COLO668 (cell line): ENCODE results near the gene DTWD2.

Experiments used
- DNase-seq: peaks from one replicate; lab custom pipeline; 2025; ENCODE audit not compliant: unreplicated experiment; lab: John Stamatoyannopoulos, UW

DTWD2 gene, protein sequence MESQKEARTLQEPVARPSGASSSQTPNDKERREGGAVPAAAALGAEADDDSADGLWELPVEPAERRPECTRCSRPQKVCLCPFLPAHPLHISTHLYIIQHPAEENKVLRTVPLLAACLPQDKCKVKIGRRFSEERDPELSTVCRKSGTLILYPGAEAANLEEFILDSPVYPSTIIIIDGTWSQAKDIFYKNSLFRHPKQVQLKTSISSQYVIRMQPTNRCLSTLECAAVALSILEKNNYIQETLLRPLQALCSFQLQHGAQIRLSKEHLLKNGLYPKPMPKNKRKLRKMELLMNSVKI

DNA sequence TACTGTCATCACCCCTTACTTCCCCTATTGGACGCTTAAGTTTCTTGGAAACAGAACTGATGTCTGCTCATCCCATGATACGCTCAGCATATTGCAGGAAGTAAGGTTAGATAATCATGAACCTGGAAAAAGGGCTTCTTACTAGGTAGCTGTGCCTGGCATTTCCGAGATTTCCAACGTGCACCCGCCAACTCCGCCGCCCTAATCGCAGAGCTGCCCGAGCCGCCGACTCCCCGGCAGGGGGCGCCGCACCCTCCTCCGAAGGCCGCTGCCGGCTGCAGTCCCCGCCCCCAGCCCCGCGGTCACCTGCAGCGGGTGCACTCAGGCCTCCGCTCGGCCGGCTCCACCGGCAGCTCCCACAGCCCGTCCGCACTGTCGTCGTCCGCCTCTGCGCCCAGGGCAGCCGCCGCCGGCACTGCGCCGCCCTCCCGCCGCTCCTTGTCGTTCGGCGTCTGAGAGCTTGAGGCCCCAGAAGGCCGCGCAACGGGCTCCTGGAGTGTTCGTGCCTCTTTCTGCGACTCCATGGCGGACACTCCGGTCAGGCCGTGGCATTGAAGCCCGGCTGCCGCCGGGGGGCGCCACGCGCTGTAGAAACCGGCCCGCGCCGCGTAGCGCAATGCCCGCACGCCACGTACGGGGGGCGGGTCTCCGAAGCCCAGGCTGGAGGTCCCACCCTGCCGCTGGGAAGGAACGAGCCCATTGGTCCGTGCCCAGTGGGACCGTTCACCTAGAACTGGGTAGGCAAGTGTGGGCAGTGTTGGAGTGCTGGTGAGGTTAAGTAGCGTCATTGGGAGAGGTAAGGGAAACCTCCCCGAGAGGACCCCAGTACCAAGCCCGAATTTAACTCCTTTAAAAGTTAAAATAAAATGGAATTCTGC lies at the start of gene DTWD2:
Gene DTWD2 (minus strand): TSS at position 560 of the 878 bp plus-strand sequence. CDS start 36 bp downstream, at position 524.
- peak; percentile 91 for DNase-seq

DNA sequence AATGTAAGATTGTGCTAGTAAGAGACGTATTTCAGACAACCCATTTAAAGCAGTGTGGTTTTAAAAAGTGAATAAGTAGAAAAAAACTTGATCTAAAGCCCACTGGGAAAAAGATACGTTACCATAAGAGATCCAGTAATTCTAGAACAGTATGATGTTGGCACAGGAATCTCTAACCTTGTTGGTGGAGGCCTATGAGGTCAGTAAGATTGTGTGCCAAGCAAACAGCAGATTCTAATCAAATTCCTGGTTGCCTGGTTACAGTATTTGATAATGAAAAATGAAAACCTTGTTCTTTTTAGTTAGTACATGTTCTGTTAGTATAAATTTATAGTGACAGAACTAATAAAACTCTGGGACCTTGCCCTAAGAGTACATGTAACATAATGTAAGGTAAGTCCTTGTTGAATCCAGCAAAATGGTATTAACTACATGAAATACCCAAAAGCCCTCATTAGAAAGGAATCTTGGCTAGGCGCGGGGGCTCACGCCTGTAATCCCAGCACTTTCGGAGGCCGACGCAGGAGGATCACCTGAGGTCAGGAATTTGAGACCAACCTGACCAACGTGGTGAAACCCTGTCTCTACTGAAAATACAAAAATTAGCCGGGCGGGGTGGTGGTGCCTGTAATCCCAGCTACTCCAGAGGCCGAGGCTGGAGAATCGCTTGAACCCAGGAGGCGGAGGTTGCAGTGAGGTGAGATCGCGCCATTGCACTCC lies 49.3 kb upstream of the DTWD2 start:
- no peak for DNase-seq

DNA sequence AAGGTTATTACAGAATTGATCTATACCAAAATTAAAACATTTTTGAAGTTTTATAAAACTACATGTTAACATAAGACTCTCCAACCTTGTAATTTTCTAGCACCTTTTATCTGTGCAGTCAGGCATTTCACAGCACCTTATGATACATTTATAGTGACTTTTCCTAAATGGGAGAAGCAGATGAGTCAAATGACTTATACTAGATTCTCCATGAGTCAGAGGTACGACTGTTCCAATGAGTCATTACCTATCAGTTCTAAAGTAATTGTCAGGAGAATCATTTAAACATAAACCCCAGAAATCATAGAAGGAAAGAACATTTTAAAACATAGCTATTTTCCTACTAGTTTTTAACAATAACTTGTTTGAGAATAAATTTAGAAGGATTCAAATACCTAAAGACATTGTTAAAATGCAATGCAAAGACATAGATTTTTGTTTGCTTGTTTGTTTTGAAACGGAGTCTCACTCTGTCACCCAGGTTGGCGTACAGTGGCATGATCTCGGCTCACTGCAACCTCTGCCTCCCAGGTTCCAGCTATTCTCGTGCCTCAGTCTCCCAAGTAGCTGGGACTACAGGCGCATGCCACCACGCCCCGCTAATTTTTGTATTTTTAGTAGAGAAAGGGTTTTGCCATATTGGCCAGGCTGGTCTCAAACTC lies 47.9 kb upstream of the DTWD2 start:
- no peak for DNase-seq

DNA sequence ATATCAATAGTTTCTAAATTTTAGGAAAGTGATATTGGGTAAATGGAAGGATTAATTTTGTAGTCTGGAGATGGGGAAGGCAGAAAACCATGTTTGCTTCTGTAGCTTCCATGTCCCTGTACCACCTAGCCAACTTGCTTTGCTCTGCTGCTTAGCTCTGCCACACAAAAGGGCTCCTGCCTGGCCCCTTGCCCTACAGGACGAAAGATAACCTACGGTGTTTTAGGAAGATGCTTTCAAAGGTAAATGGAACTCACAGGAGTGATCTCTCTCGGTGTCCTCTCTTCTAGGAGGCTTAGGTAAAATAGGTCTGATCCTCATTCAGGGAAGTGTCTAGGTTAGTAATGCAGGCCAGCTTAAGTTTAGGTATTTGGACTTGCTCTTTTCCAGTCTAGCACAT lies 44.8 kb upstream of the DTWD2 start:
- no peak for DNase-seq

DNA sequence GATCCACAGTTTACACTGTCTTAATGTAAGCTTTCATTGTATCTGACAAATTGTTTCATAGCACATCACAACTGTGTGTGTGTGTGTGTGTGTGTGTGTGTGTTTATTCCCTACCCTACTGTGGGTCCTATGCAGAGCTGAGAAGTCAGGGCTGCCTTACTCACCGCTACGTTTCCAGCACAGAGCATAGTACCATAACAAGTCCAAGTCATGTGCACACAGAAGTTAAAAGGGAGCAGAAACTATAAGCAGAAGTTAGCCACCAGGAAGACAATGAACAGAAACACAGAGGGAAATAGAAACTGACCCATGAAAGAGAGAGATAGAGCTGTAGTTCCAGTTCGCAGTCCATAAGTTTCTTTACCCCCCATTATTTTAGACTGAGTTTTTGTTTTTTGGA lies 44.3 kb upstream of the DTWD2 start:
- DNase-seq: no peak

DNA sequence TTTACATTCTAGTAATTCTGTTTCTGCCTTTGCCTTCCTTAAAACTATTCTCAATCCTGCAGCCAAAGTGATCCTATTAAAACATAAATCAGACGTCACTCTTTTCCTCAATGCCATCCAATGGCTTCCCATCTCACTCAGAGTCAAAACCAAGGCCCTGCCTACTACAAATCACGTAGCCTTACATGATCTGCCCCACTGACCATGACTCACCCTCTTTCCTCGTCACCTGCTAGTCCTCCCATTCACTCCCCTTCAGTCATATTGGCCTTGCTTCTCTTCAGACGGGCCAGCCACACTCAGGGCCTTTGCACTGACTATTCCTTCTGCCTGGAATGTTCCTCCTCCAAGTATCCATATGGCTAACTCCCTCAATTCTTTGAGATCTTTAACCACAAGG lies 43.6 kb upstream of the DTWD2 start:
- DNase-seq: no peak

DNA sequence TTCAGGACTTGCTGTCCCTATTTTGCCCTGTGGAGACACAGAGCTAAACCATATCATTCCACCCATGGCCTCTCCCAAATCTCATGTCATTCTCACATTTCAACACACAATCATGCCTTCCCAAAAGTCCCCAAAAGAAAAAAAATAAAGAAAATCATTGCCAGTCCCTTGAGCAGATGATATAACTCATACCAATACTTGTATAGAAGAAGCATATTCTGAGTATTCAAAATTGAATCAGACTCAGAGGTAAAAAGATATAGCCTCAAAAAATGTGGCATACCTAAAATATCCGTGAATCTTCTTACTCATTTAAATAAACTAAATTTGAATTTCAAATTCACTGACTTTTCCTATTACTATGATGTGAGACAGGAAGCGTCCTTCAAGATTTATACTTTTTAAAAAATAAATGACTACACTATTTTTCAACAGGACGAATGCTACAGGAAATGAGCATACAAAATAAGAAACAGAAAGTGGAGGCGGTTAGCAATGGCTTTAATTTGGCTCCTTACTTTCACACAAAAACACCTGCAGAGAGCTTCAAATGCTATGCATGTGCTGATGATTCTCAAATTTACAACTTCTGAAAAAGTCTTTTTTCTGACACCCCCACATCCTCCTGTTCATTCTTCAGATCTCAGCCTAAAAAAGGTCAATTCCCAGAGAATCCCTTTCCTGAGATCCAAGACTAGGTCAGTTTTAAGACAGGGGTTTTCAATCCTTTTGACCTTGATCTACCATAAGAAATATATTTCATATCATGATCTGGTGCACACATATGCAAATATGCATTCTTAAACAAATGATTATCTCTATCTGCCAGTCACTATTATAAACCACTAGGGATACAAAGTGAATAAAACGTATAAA lies 42.9 kb upstream of the DTWD2 start:
- no peak for DNase-seq

DNA sequence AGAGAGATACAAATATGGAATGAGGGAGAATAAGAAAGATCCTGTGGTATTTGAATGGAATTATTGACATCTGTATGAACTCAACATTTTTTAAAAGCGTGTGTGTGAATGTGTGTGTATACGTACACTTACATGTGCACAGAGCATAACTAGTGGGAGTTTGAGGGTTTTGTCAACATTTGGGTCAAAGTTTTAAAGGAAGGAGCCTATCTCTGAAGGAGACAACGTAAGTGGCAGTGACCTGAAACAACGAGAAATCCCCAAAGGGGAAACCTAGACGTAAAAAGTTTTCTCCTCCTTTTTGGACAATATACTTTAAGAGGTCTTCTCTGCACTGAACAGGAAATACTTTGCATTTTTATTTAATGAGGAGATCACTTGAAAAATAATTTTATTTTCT lies 40.2 kb upstream of the DTWD2 start:
- no peak for DNase-seq

DNA sequence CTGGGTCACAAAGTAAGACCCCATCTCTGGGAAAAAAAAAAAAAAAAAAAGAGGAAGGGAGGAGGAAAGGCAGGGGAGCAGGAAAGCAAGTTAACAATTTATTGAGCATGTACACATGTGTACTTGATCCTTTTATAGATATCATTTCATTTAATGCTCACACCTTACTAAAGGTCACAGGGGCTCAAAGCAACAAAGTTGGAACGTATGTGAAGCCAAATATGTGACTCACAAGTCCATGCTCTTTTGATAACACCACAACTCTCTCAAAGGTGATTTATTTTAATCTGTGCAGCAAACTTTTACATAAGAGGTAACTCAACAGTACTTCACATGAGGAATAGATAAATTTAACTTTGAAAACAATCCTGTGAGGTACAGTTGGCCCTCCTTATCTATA lies 34.4 kb upstream of the DTWD2 start:
- DNase-seq: no peak

DNA sequence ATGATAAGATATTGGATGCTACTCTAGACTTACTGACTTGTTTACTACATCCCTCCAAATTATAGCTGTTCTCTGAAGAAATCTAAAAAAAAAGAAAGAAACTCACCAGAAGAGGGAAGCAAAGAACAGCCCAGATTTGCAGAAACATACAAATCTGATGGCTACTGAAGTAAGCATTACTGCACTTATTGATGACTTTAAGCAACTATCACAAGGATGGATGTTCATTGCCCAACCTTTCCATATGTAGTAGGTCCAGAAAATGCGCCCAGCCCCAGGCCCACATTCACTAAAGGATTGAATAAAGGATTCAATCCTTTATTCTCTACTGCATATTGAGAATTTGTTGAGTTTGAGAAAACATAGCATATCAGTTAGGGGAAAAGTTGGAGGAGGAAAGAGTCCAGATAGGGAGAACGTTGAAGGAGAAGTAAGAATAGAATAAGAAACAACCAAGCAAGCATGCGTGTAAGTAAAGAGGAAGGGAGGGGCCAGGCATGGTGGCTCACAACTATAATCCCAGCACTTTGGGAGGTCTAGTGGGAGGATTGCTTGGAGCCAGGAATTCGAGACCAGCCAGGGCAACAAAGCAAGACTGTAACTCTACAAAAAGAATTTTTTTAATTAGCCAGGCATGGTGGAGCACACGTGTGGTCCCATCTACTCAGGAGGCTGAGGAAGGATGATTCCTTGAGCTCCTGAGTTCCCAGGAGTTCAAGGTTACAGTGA lies 33.8 kb upstream of the DTWD2 start:
- DNase-seq: no peak

DNA sequence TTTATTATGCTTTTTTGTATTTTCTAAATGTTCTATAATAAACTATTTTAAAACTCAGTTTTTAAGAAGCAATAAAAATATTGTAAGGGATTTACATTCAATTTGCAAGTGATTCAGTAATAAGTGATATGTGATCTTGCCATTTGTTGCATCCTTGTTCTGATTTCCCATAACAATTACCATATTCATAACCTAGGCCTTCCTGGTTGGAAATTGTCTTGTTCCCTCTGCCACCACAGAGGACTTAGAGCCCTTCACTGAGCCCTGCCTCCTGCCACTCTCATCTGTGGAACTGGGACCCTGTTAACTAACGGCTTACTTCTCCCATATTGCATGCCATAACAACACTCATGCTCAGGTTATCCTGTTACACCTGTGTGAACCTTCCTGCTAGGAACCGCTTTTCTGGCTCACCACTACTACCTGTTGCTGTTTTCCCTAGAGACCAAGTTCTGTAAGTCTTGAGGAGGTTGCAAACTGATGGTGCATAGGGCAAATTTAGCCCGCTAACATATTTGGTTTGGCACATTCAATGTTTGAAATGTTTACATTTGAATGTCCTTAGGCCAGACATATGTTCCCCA lies 32.9 kb upstream of the DTWD2 start:
- no peak for DNase-seq

DNA sequence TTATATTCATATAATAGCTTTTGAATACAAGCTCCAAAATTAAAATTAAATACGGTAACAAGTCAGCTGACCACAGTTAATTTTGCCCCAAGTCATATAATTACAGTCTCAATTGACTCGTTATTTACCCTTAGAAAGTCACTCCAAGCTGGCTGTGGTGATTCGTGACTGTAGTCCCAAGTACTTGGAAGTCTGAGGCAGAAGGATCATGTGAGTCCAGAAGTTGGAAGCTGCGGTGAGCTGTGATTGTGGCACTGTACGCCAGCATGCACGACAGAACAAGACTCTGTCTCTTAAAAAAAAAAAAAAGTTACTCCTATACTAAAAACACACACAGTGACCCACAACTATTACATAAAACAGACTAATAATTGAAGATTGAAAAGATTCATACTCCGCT lies 31.6 kb upstream of the DTWD2 start:
- DNase-seq: no peak

DNA sequence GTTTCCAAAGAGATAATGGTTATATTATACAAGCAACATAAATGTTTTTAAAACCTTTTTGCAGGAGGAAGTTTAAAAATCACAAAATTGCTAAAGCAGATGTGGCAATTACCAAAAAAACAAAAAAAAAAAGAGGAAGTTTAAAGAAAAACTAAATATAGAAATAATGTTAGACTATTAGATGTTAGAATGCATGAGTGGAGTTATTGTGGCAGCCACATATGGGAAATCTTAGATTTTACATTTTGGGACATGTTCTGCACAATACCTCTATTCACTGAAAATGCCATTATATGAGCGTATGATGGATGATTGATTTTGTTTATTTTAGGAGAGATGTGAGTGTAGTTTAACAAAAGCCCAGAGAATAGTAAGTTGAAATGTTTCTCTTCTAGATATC lies 31.2 kb upstream of the DTWD2 start:
- DNase-seq: no peak

DNA sequence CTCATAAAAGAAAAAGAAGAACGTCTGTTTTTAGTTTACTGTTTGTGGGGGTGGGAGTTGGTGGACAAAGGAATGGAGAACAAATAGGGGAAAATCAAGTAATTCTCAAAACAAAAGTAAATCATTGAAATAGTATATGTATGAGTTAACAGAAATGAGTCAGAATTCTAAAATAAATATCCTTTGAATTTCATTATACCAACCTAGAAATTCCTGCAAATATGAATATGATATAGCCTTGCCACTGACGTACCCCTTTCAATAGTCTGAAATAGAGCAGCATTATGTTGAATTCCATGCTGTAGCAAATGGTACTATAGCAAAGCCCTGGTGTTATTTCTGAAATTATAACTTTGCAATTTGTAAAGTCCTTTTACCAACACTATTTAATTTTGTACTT lies 29.6 kb upstream of the DTWD2 start:
- DNase-seq: no peak

DNA sequence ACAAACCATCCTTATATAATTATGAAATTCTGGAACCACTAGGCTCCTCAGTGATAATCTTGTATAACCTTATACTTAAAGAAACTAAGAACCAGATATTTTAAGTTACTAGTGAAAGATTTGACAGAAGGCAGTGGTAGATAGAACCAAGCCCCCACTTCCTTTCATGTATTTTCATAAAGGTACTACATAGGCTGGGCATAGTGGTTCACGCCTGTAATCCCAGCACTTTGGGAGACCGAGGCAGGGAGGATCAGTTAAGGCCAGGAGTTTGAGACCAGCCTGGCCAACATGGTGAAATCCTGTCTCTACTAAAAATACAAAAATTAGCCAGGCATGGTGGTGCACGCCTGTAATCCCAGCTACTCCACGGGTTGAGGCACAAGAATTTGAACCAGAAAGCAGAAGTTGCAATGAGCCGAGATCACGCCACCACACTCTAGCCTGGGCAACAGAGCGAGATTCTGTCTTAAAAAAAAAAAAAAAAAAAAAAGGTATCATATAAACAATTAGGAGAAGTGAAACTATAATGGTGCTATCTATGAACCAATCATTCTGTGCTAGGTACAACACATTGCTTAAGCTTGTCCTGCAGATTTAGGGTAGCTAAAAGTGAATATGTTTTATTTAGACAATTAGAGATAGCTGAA lies 27.9 kb upstream of the DTWD2 start:
- DNase-seq: no peak

DNA sequence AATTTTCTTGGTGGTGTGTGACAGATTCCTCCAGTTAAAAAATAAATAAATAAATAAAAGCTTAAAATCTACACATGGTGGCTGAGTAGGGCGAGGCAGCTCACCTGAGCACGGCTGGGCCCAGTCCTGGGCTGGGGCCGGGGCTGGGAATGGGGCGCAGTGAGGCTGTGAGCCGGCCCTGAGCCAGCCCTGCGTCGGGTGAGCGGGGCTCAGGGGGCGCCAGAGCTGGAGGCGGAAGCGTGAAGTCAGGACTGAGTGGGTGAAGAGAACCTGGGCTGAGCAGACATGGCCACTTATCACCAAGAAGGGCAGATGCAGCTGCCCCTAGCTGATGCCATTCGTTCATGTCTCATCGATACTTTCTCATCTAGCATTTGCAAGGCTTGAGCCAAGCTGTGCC lies 22.8 kb upstream of the DTWD2 start:
- DNase-seq: no peak

DNA sequence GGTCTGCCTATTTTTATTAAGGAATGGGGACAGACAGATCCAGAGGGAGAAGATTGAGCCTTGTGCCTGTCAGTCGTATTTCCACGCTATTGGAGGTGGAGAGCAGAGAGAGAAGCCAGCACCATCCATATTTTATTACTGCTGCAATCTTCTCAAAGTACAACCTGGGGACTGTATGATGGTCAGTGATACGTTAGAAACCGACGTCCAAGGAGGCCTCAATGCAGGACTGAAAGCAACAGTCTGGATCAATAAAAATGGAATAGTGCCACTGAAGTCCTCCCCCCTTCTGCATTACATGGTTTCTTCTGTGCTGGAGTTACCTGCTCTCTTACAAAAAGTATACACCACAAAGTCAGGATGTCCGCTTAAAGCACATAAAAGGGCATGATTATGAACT lies 21.9 kb upstream of the DTWD2 start:
- no peak for DNase-seq

DNA sequence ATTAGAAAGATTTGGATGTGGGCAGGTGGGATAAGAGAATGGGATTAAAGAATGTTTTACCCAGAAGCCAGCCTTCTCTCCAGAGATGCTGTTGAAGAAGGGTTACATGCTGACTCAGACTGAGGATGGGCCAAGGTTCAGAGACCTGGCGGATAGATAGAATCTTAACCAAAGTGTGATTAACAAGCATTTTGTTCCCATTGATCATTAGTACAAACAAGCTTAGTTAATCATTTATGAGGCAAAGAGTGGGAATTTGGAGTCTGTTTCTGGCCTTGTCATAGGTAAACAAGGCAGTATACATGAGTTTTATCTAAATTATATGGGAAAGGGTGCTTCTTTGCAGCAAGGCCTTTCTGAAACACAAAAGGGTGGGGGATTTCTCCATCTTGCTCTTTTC lies 20.8 kb upstream of the DTWD2 start:
- DNase-seq: no peak

DNA sequence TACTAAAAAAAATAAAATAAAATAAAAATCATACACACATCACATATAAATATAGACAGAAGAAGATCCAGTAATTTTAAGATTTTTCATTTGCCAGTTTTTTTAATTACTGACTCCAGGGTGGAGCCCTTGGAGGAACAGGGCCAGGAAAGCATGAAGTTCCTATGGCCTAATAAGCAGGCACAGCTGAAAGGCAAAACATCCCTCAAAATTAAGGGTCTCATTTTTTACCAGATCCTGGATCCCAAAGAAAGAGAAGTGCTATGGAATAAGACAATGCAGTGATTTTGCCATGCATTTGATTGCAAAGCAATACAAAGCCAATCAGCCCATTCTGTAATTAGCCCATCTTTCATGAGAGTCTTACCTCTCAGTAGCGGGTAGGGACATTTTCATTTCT lies 11.3 kb upstream of the DTWD2 start:
- no peak for DNase-seq
